Naive thymus-derived CD4-positive, alpha-beta T cell (primary cell): ENCODE measurements around the gene SYT17. TPM values are rescaled to one million over a fixed set of nuclear protein-coding genes. Genes with fewer than 3 reads are reported as not detected.

Experiments
- ATAC-seq: fragments of 150-1000 bp; cut with Tn5 transposase; 2 replicates; pipeline ENCODE4 v1.10.0; 2021; ENCODE audit warnings: mild to moderate bottlenecking, moderate library complexity
- CTCF ChIA-PET: fragments of 350-600 bp; sonication (Branson Sonifier 250); formaldehyde crosslinking; loops from one replicate; lab custom pipeline; 2021; ENCODE audit warnings: antibody characterized with exemption; lab: Charles Lee
- POLR2A ChIA-PET: fragments of 350-600 bp; sonication (Branson Sonifier 250); formaldehyde crosslinking; loops from one replicate; lab custom pipeline; 2021; ENCODE audit warnings: antibody characterized with exemption, inconsistent platforms; lab: Charles Lee
- DNase-seq, 9 donors: peaks; one replicate each; pipeline versions ENCODE4 v3.0.0 to v3.0.0-alpha.2; 2020 to 2022; ENCODE audit warnings: mixed read lengths in 1 of 9
- H3K27ac ChIP-seq: one replicate; pipeline ENCODE4 v1.7.0; 2013; ENCODE audit warnings: mild to moderate bottlenecking, low read depth, low read length, moderate library complexity
- H3K27me3 ChIP-seq, 2 donors: one replicate each; pipeline ENCODE4 v1.7.0; 2013; ENCODE audit warnings: low read length in 2 of 2, mild to moderate bottlenecking in 2 of 2, moderate library complexity in 2 of 2; ENCODE audit not compliant: control insufficient read depth in 2 of 2, insufficient read depth in 2 of 2
- H3K36me3 ChIP-seq, 3 experiments: 1 replicate in 2 of 3; 2 replicates in 1 of 3; pipeline ENCODE4 v1.7.0; 2013; ENCODE audit warnings: low read length in 3 of 3, mild to moderate bottlenecking in 3 of 3, moderate library complexity in 1 of 3; ENCODE audit not compliant: insufficient read depth in 3 of 3, control insufficient read depth in 2 of 3
- H3K4me1 ChIP-seq, 2 donors: one replicate each; pipeline ENCODE4 v1.7.0; 2013; ENCODE audit warnings: low read length in 2 of 2, mild to moderate bottlenecking in 2 of 2, moderate library complexity in 1 of 2; ENCODE audit not compliant: control insufficient read depth in 2 of 2, insufficient read depth in 2 of 2
- H3K4me3 ChIP-seq: 2 replicates; pipeline ENCODE4 v1.7.0; 2013; ENCODE audit warnings: mild to moderate bottlenecking, low read length
- H3K9me3 ChIP-seq, 3 experiments: 1 replicate in 2 of 3; 2 replicates in 1 of 3; pipeline ENCODE4 v1.7.0; 2013; ENCODE audit warnings: low read length in 3 of 3; ENCODE audit not compliant: control insufficient read depth in 2 of 3
- H3K27ac Mint-ChIP-seq, 9 donors: one replicate each; pipeline ENCODE4 v1.8.0; 2020 to 2022; ENCODE audit warnings: mixed read lengths in 9 of 9, mild to moderate bottlenecking in 8 of 9, moderate library complexity in 5 of 9, inconsistent platforms in 2 of 9
- H3K27me3 Mint-ChIP-seq, 5 donors: one replicate each; pipeline ENCODE4 v1.8.0; 2021 to 2022; ENCODE audit warnings: mixed read lengths in 5 of 5, mild to moderate bottlenecking in 1 of 5
- H3K36me3 Mint-ChIP-seq, 5 donors: one replicate each; pipeline ENCODE4 v1.8.0; 2020 to 2022; ENCODE audit warnings: mixed read lengths in 5 of 5, mild to moderate bottlenecking in 3 of 5, inconsistent platforms in 1 of 5
- H3K4me1 Mint-ChIP-seq, 7 donors: one replicate each; pipeline ENCODE4 v1.8.0; 2020 to 2022; ENCODE audit warnings: mixed read lengths in 7 of 7, mild to moderate bottlenecking in 3 of 7, inconsistent platforms in 1 of 7
- H3K4me3 Mint-ChIP-seq, 10 donors: one replicate each; pipeline ENCODE4 v1.8.0; 2020 to 2022; ENCODE audit warnings: mild to moderate bottlenecking in 10 of 10, mixed read lengths in 10 of 10, moderate library complexity in 6 of 10, inconsistent platforms in 2 of 10
- H3K9me3 Mint-ChIP-seq, 11 donors: one replicate each; pipeline ENCODE4 v1.8.0; 2020 to 2022; ENCODE audit warnings: mixed read lengths in 11 of 11, mild to moderate bottlenecking in 4 of 11, inconsistent platforms in 1 of 11, moderate library complexity in 1 of 11
- intact Hi-C, 2 donors: fragments of 100-400 bp; cut with micrococcal nuclease; formaldehyde crosslinking; loops; one replicate each; pipeline ENCODE4 v1.15.1; 2023
- polyA plus RNA-seq, 2 donors: library from polyadenylated mRNA; unstranded; fragments of 300-500 nt; fragmentation: Illumina TruSeq; gene quantifications; one replicate each; pipeline ENCODE4 v1.2.3, GENCODE V29; 2021
- total RNA-seq, 6 experiments: library from RNA in 5 of 6; stranded (reverse) in 5 of 6; gene quantifications; 1 replicate in 5 of 6; 2 replicates in 1 of 6; pipeline ENCODE4 v1.2.3 and lab custom pipeline; 2021 to 2026

Gene SYT17
- total and polyA plus RNA-seq, 7 experiments from 2014 or later: 0.08 to 3.6 (median 0.24) TPM; not detected in 4

- H3K4me1 ChIP-seq: no peaks in the 10 kb centered on the region
- DNase-seq (no peak), ATAC-seq (no peak)
- peaks cover 3 to 20% (median 8%) of the 10 kb centered on the region in 11 donors for H3K9me3 Mint-ChIP-seq
- POLR2A ChIA-PET: no interaction called here
- H3K27ac ChIP-seq: no peak overlapping the region
- H3K27ac Mint-ChIP-seq: no peak overlapping the region
- H3K4me3 ChIP-seq: no peak overlapping the region
- H3K4me3 Mint-ChIP-seq: no peak overlapping the region
- H3K27me3 ChIP-seq: no peaks in the 10 kb centered on the region
- CTCF ChIA-PET: no interaction called here
- intact Hi-C loops: no loop called here
- H3K27me3 Mint-ChIP-seq: peaks cover 14 to 25% (median 18%) of the 10 kb centered on the region in 5 donors
- no peaks in the 10 kb centered on the region for H3K4me1 Mint-ChIP-seq
- H3K36me3 ChIP-seq: no peaks in the 10 kb centered on the region
- peaks cover 0 to 4% (median 0%) of the 10 kb centered on the region in 3 experiments for H3K9me3 ChIP-seq
- no peaks in the 10 kb centered on the region for H3K36me3 Mint-ChIP-seq
Measured at GRCh38 chr16:19147627-19148026, 20.4 kb upstream of the SYT17 start.

- H3K9me3 ChIP-seq: peaks cover 0 to 4% (median 0%) of the 10 kb centered on the region in 3 experiments
- DNase-seq: no peak
- no peak overlapping the region for H3K4me3 ChIP-seq
- Mint-ChIP-seq H3K36me3 (no peaks in the 10 kb centered on the region), H3K27me3 (peaks cover 15 to 24% (median 21%) of the 10 kb centered on the region in 5 donors), H3K4me3 (no peak overlapping the region), H3K9me3 (peaks cover 3 to 20% (median 8%) of the 10 kb centered on the region in 11 donors), H3K4me1 (peaks cover 0 to under 1% (median 0%) of the 10 kb centered on the region in 7 donors), H3K27ac (no peak overlapping the region)
- ATAC-seq: no peak
- H3K27me3 ChIP-seq: no peaks in the 10 kb centered on the region
- no peaks in the 10 kb centered on the region for H3K36me3 ChIP-seq
- CTCF ChIA-PET: no interaction called here
- POLR2A ChIA-PET: no interaction called here
- intact Hi-C loops: no loop called here
- no peaks in the 10 kb centered on the region for H3K4me1 ChIP-seq
- no peak overlapping the region for H3K27ac ChIP-seq
Measured at GRCh38 chr16:19148189-19148588, 19.9 kb upstream of the SYT17 start.

- Histone ChIP-seq H3K36me3 (no peaks in the 10 kb centered on the region), H3K27me3 (no peaks in the 10 kb centered on the region), H3K4me3 (no peak overlapping the region), H3K27ac (no peak overlapping the region), H3K9me3 (peaks cover 0 to 4% (median 0%) of the 10 kb centered on the region in 3 experiments), H3K4me1 (no peaks in the 10 kb centered on the region)
- CTCF ChIA-PET: no interaction called here
- peaks cover 3 to 25% (median 14%) of the 10 kb centered on the region in 11 donors for H3K9me3 Mint-ChIP-seq
- no peak overlapping the region for H3K4me3 Mint-ChIP-seq
- no peaks in the 10 kb centered on the region for H3K36me3 Mint-ChIP-seq
- DNase-seq (no peak), ATAC-seq (no peak)
- peaks cover 0 to 1% (median 0%) of the 10 kb centered on the region in 7 donors for H3K4me1 Mint-ChIP-seq
- POLR2A ChIA-PET: no interaction called here
- peaks cover 14 to 28% (median 18%) of the 10 kb centered on the region in 5 donors for H3K27me3 Mint-ChIP-seq
- no peak overlapping the region for H3K27ac Mint-ChIP-seq
- intact Hi-C loops: no loop called here
Measured at GRCh38 chr16:19151310-19151709, 16.7 kb upstream of the SYT17 start.

- peaks cover 0 to 4% (median 0%) of the 10 kb centered on the region in 3 experiments for H3K9me3 ChIP-seq
- H3K27ac Mint-ChIP-seq: no peak overlapping the region
- intact Hi-C loops: no loop called here
- DNase-seq (no peak), ATAC-seq (no peak)
- peaks cover 0 to 1% (median 0%) of the 10 kb centered on the region in 7 donors for H3K4me1 Mint-ChIP-seq
- no peak overlapping the region for H3K4me3 Mint-ChIP-seq
- H3K27ac ChIP-seq: no peak overlapping the region
- H3K4me1 ChIP-seq: no peaks in the 10 kb centered on the region
- peaks cover 14 to 28% (median 20%) of the 10 kb centered on the region in 5 donors for H3K27me3 Mint-ChIP-seq
- H3K36me3 Mint-ChIP-seq: no peaks in the 10 kb centered on the region
- POLR2A ChIA-PET: no interaction called here
- H3K36me3 ChIP-seq: no peaks in the 10 kb centered on the region
- no peak overlapping the region for H3K4me3 ChIP-seq
- CTCF ChIA-PET: no interaction called here
- no peaks in the 10 kb centered on the region for H3K27me3 ChIP-seq
- peaks cover 3 to 22% (median 16%) of the 10 kb centered on the region in 11 donors for H3K9me3 Mint-ChIP-seq
Measured at GRCh38 chr16:19152042-19152441, 16.0 kb upstream of the SYT17 start.

- ChIA-PET POLR2A (no interaction called here), CTCF (no interaction called here)
- no peaks in the 10 kb centered on the region for H3K36me3 Mint-ChIP-seq
- no peaks in the 10 kb centered on the region for H3K27me3 ChIP-seq
- no peak overlapping the region for H3K4me3 ChIP-seq
- ATAC-seq: no peak
- H3K27ac Mint-ChIP-seq: peak overlapping the region in 1 of 9 donors; percentile 18
- no peaks in the 10 kb centered on the region for H3K9me3 ChIP-seq
- DNase-seq: no peak
- H3K4me3 Mint-ChIP-seq: no peak overlapping the region
- peaks cover 14 to 26% (median 14%) of the 10 kb centered on the region in 5 donors for H3K27me3 Mint-ChIP-seq
- peaks cover 0 to 14% (median 6%) of the 10 kb centered on the region in 11 donors for H3K9me3 Mint-ChIP-seq
- peaks cover 0 to 1% (median 0%) of the 10 kb centered on the region in 7 donors for H3K4me1 Mint-ChIP-seq
- intact Hi-C loops: no loop called here
- no peaks in the 10 kb centered on the region for H3K36me3 ChIP-seq
- no peaks in the 10 kb centered on the region for H3K4me1 ChIP-seq
- H3K27ac ChIP-seq: no peak overlapping the region
Measured at GRCh38 chr16:19153876-19154275, 14.2 kb upstream of the SYT17 start.

GRCh38 chr16:19162085-19162484 lies 6.0 kb upstream of the SYT17 start:
- DNase-seq (no peak), ATAC-seq (no peak)
- Histone ChIP-seq H3K27me3 (no peaks in the 10 kb centered on the region), H3K9me3 (no peaks in the 10 kb centered on the region), H3K4me1 (no peaks in the 10 kb centered on the region), H3K36me3 (no peaks in the 10 kb centered on the region), H3K4me3 (no peak overlapping the region), H3K27ac (no peak overlapping the region)
- intact Hi-C loops: no loop called here
- ChIA-PET CTCF (no interaction called here), POLR2A (no interaction called here)
- Mint-ChIP-seq H3K36me3 (no peaks in the 10 kb centered on the region), H3K27me3 (peaks cover 0 to 16% (median 7%) of the 10 kb centered on the region in 5 donors), H3K27ac (no peak overlapping the region), H3K4me3 (no peak overlapping the region), H3K9me3 (peaks cover 0 to 10% (median 6%) of the 10 kb centered on the region in 11 donors), H3K4me1 (no peaks in the 10 kb centered on the region)

- Mint-ChIP-seq H3K9me3 (peaks cover 0 to 10% (median 6%) of the 10 kb centered on the region in 11 donors), H3K4me1 (no peaks in the 10 kb centered on the region), H3K36me3 (no peaks in the 10 kb centered on the region), H3K27ac (no peak overlapping the region), H3K4me3 (no peak overlapping the region), H3K27me3 (peaks cover 0 to 20% (median 7%) of the 10 kb centered on the region in 5 donors)
- Histone ChIP-seq H3K27ac (no peak overlapping the region), H3K9me3 (no peaks in the 10 kb centered on the region), H3K27me3 (no peaks in the 10 kb centered on the region), H3K36me3 (no peaks in the 10 kb centered on the region), H3K4me3 (no peak overlapping the region), H3K4me1 (no peaks in the 10 kb centered on the region)
- POLR2A ChIA-PET: no interaction called here
- intact Hi-C loops: no loop called here
- ATAC-seq (no peak), DNase-seq (no peak)
- CTCF ChIA-PET: no interaction called here
Measured at GRCh38 chr16:19163215-19163614, 4.8 kb upstream of the SYT17 start.
